ENCODE results near the gene HS6ST2.

HS6ST2 gene

GRCh38 chrX:132618810-132619209, 339.6 kb downstream of the HS6ST2 start:
- H2AFZ ChIP-seq (ENCODE audit: low read length, unreplicated experiment) = no peak overlapping the region
- no peaks in the 10 kb centered on the region for H3K27me3 ChIP-seq (ENCODE audit: insufficient read depth, low read length)
- peaks cover 5% of the 10 kb centered on the region for H3K4me1 ChIP-seq (ENCODE audit: control insufficient read depth, insufficient read depth, low read length, unreplicated experiment)
- H3K79me2 ChIP-seq (ENCODE audit: control insufficient read depth, insufficient read depth, low read length, unreplicated experiment) = no peaks in the 10 kb centered on the region
- H3K27ac ChIP-seq (ENCODE audit: low read depth, low read length) = no peak overlapping the region
- H3K4me3 ChIP-seq (ENCODE audit: low read depth, low read length) = no peak overlapping the region
- no peaks in the 10 kb centered on the region for H3K36me3 ChIP-seq (ENCODE audit: insufficient read depth, low read length)

- no peak overlapping the region for H3K27ac ChIP-seq (ENCODE audit: low read depth, low read length)
- no peak overlapping the region for H3K4me3 ChIP-seq (ENCODE audit: low read depth, low read length)
- no peak overlapping the region for H2AFZ ChIP-seq (ENCODE audit: low read length, unreplicated experiment)
- no peaks in the 10 kb centered on the region for H3K27me3 ChIP-seq (ENCODE audit: insufficient read depth, low read length)
- H3K79me2 ChIP-seq (ENCODE audit: control insufficient read depth, insufficient read depth, low read length, unreplicated experiment) = no peaks in the 10 kb centered on the region
- no peaks in the 10 kb centered on the region for H3K36me3 ChIP-seq (ENCODE audit: insufficient read depth, low read length)
- no peaks in the 10 kb centered on the region for H3K4me1 ChIP-seq (ENCODE audit: control insufficient read depth, insufficient read depth, low read length, unreplicated experiment)
These were observed 342.9 kb downstream of the HS6ST2 start for GRCh38 chrX:132615391-132616131.

GRCh38 chrX:132614297-132614696, 344.1 kb downstream of the HS6ST2 start:
- Histone ChIP-seq H3K4me3 (ENCODE audit: low read depth, low read length) (no peak overlapping the region), H2AFZ (ENCODE audit: low read length, unreplicated experiment) (no peak overlapping the region), H3K27me3 (ENCODE audit: insufficient read depth, low read length) (no peaks in the 10 kb centered on the region), H3K4me1 (ENCODE audit: control insufficient read depth, insufficient read depth, low read length, unreplicated experiment) (no peaks in the 10 kb centered on the region), H3K79me2 (ENCODE audit: control insufficient read depth, insufficient read depth, low read length, unreplicated experiment) (no peaks in the 10 kb centered on the region), H3K27ac (ENCODE audit: low read depth, low read length) (no peak overlapping the region), H3K36me3 (ENCODE audit: insufficient read depth, low read length) (no peaks in the 10 kb centered on the region)

- H3K36me3 ChIP-seq (ENCODE audit: insufficient read depth, low read length) = no peaks in the 10 kb centered on the region
These were observed 344.6 kb downstream of the HS6ST2 start for GRCh38 chrX:132613801-132614200.

GRCh38 chrX:132612821-132613564, 345.4 kb downstream of the HS6ST2 start:
- Histone ChIP-seq H3K79me2 (ENCODE audit: control insufficient read depth, insufficient read depth, low read length, unreplicated experiment) (no peaks in the 10 kb centered on the region), H3K27me3 (ENCODE audit: insufficient read depth, low read length) (no peaks in the 10 kb centered on the region), H2AFZ (ENCODE audit: low read length, unreplicated experiment) (no peak overlapping the region), H3K36me3 (ENCODE audit: insufficient read depth, low read length) (no peaks in the 10 kb centered on the region), H3K27ac (ENCODE audit: low read depth, low read length) (no peak overlapping the region), H3K4me1 (ENCODE audit: control insufficient read depth, insufficient read depth, low read length, unreplicated experiment) (no peaks in the 10 kb centered on the region), H3K4me3 (ENCODE audit: low read depth, low read length) (no peak overlapping the region)

More at GRCh38 chrX:132613801-132614200, 344.6 kb downstream of the HS6ST2 start:
- no peak overlapping the region for H3K27ac ChIP-seq (ENCODE audit: low read depth, low read length)
- no peak overlapping the region for H2AFZ ChIP-seq (ENCODE audit: low read length, unreplicated experiment)
- H3K79me2 ChIP-seq (ENCODE audit: control insufficient read depth, insufficient read depth, low read length, unreplicated experiment) = no peaks in the 10 kb centered on the region
- H3K4me1 ChIP-seq (ENCODE audit: control insufficient read depth, insufficient read depth, low read length, unreplicated experiment) = no peaks in the 10 kb centered on the region
- no peaks in the 10 kb centered on the region for H3K27me3 ChIP-seq (ENCODE audit: insufficient read depth, low read length)
- no peak overlapping the region for H3K4me3 ChIP-seq (ENCODE audit: low read depth, low read length)

GRCh38 chrX:132610536-132610935, 347.9 kb downstream of the HS6ST2 start:
- H3K27me3 ChIP-seq (ENCODE audit: insufficient read depth, low read length) = no peaks in the 10 kb centered on the region

GRCh38 chrX:132609362-132609848, 349.0 kb downstream of the HS6ST2 start:
- Histone ChIP-seq H3K4me1 (ENCODE audit: control insufficient read depth, insufficient read depth, low read length, unreplicated experiment) (no peaks in the 10 kb centered on the region), H3K4me3 (ENCODE audit: low read depth, low read length) (no peak overlapping the region), H3K27me3 (ENCODE audit: insufficient read depth, low read length) (no peaks in the 10 kb centered on the region), H2AFZ (ENCODE audit: low read length, unreplicated experiment) (no peak overlapping the region), H3K27ac (ENCODE audit: low read depth, low read length) (no peak overlapping the region), H3K79me2 (ENCODE audit: control insufficient read depth, insufficient read depth, low read length, unreplicated experiment) (no peaks in the 10 kb centered on the region), H3K36me3 (ENCODE audit: insufficient read depth, low read length) (no peaks in the 10 kb centered on the region)

More at GRCh38 chrX:132610536-132610935, 347.9 kb downstream of the HS6ST2 start:
- no peak overlapping the region for H3K4me3 ChIP-seq (ENCODE audit: low read depth, low read length)
- H3K36me3 ChIP-seq (ENCODE audit: insufficient read depth, low read length) = no peaks in the 10 kb centered on the region
- no peak overlapping the region for H3K27ac ChIP-seq (ENCODE audit: low read depth, low read length)
- no peaks in the 10 kb centered on the region for H3K79me2 ChIP-seq (ENCODE audit: control insufficient read depth, insufficient read depth, low read length, unreplicated experiment)
- no peak overlapping the region for H2AFZ ChIP-seq (ENCODE audit: low read length, unreplicated experiment)
- no peaks in the 10 kb centered on the region for H3K4me1 ChIP-seq (ENCODE audit: control insufficient read depth, insufficient read depth, low read length, unreplicated experiment)

GRCh38 chrX:132603700-132604286, 354.6 kb downstream of the HS6ST2 start:
- Histone ChIP-seq H3K36me3 (ENCODE audit: insufficient read depth, low read length) (no peaks in the 10 kb centered on the region), H3K4me1 (ENCODE audit: control insufficient read depth, insufficient read depth, low read length, unreplicated experiment) (no peaks in the 10 kb centered on the region), H3K27me3 (ENCODE audit: insufficient read depth, low read length) (no peaks in the 10 kb centered on the region), H3K79me2 (ENCODE audit: control insufficient read depth, insufficient read depth, low read length, unreplicated experiment) (no peaks in the 10 kb centered on the region), H3K27ac (ENCODE audit: low read depth, low read length) (no peak overlapping the region), H3K4me3 (ENCODE audit: low read depth, low read length) (no peak overlapping the region), H2AFZ (ENCODE audit: low read length, unreplicated experiment) (no peak overlapping the region)

GRCh38 chrX:132602701-132603100, 355.7 kb downstream of the HS6ST2 start:
- H2AFZ ChIP-seq (ENCODE audit: low read length, unreplicated experiment) = no peak overlapping the region
- no peak overlapping the region for H3K4me3 ChIP-seq (ENCODE audit: low read depth, low read length)
- no peaks in the 10 kb centered on the region for H3K27me3 ChIP-seq (ENCODE audit: insufficient read depth, low read length)
- no peaks in the 10 kb centered on the region for H3K79me2 ChIP-seq (ENCODE audit: control insufficient read depth, insufficient read depth, low read length, unreplicated experiment)
- no peaks in the 10 kb centered on the region for H3K4me1 ChIP-seq (ENCODE audit: control insufficient read depth, insufficient read depth, low read length, unreplicated experiment)
- H3K36me3 ChIP-seq (ENCODE audit: insufficient read depth, low read length) = no peaks in the 10 kb centered on the region
- no peak overlapping the region for H3K27ac ChIP-seq (ENCODE audit: low read depth, low read length)

- Histone ChIP-seq H3K36me3 (ENCODE audit: insufficient read depth, low read length) (no peaks in the 10 kb centered on the region), H3K4me3 (ENCODE audit: low read depth, low read length) (no peak overlapping the region), H3K27me3 (ENCODE audit: insufficient read depth, low read length) (no peaks in the 10 kb centered on the region), H3K79me2 (ENCODE audit: control insufficient read depth, insufficient read depth, low read length, unreplicated experiment) (no peaks in the 10 kb centered on the region), H3K27ac (ENCODE audit: low read depth, low read length) (no peak overlapping the region), H2AFZ (ENCODE audit: low read length, unreplicated experiment) (no peak overlapping the region), H3K4me1 (ENCODE audit: control insufficient read depth, insufficient read depth, low read length, unreplicated experiment) (no peaks in the 10 kb centered on the region)
These were observed 363.4 kb downstream of the HS6ST2 start for GRCh38 chrX:132594999-132595398.

Data from ACC112 (cell line).